Activated CD4-positive, alpha-beta T cell treated with anti-CD3 and anti-CD28 coated beads for 36 hours (primary cell): Measurements from ENCODE around the gene WDFY4. TPM values are rescaled to one million over a fixed set of nuclear protein-coding genes. Genes with fewer than 3 reads are reported as not detected.
A peak's percentile ranks its signal among the peaks of the same experiment; 100 is the strongest.

Experiments
- ATAC-seq: fragments of 200-7000 bp; cut with Tn5 transposase; one replicate; pipeline ENCODE4 v1.10.0; 2021; ENCODE audit warnings: mild to moderate bottlenecking, moderate library complexity
- CTCF ChIA-PET: fragments of 350-600 bp; sonication (Branson Sonifier 250); formaldehyde crosslinking; loops from one replicate; lab custom pipeline; 2021; ENCODE audit warnings: antibody characterized with exemption; lab: Charles Lee
- POLR2A ChIA-PET: fragments of 350-600 bp; sonication (Branson Sonifier 250); formaldehyde crosslinking; loops from one replicate; lab custom pipeline; 2021; ENCODE audit warnings: antibody characterized with exemption, inconsistent platforms; lab: Charles Lee
- DNase-seq: peaks from one replicate; pipeline ENCODE4 v3.0.0-alpha.2; 2020
- H3K27ac Mint-ChIP-seq: one replicate; pipeline ENCODE4 v1.8.0; 2021; ENCODE audit warnings: mixed read lengths
- H3K27me3 Mint-ChIP-seq: one replicate; pipeline ENCODE4 v1.8.0; 2021; ENCODE audit warnings: mixed read lengths
- H3K36me3 Mint-ChIP-seq: one replicate; pipeline ENCODE4 v1.8.0; 2021; ENCODE audit warnings: low read depth, mixed read lengths
- H3K4me1 Mint-ChIP-seq: one replicate; pipeline ENCODE4 v1.8.0; 2021; ENCODE audit warnings: mixed read lengths
- H3K4me3 Mint-ChIP-seq: one replicate; pipeline ENCODE4 v1.8.0; 2021; ENCODE audit warnings: mild to moderate bottlenecking, moderate library complexity, mixed read lengths
- H3K9me3 Mint-ChIP-seq: one replicate; pipeline ENCODE4 v1.8.0; 2021; ENCODE audit warnings: low read depth, mixed read lengths
- intact Hi-C, 2 experiments: fragments of 100-400 bp; cut with DNase I in 1 of 2; cut with micrococcal nuclease in 1 of 2; formaldehyde crosslinking; loops; one replicate each; pipeline versions ENCODE4 v1.14.2 to v1.15.1; 2022 to 2024; cut with DNase I, micrococcal nuclease
- total RNA-seq, 2 experiments: library from RNA; stranded (reverse); gene quantifications; one replicate each; pipeline ENCODE4 v1.2.3, GENCODE V29; 2021

The WDFY4 gene
- total RNA-seq, 2 experiments from 2014 or later = 0.07 to 0.09 TPM

DNA sequence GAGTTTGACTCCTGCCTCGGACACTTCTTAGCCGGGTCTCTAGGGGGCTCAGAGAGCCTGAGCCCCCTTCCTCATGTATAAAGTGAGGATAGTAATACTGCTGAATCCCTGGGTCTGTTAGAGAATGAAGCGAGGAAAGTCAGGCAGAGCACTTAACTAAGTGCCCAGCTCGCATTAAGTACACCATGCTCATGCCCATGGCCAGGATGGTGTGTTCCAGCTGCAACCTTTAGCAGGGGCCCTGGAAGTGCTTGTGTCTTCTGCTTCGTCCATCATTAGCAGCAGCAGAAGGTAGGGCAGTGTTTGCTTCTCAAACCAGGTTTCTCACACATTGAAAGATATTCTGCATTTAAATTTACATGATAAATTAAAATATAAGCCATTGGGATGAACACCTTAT lies 27.3 kb upstream of the WDFY4 start:
- H3K27me3 Mint-ChIP-seq = peaks cover 17% of the 10 kb centered on the region
- ChIA-PET POLR2A (no interaction called here), CTCF (interaction anchor here (0.6 to 3.8 kb wide), 32 partner anchors 9 to 855 kb away, joined by 3 to 20 read pairs (median 4); no protein-coding TSS in a partner anchor)

DNA sequence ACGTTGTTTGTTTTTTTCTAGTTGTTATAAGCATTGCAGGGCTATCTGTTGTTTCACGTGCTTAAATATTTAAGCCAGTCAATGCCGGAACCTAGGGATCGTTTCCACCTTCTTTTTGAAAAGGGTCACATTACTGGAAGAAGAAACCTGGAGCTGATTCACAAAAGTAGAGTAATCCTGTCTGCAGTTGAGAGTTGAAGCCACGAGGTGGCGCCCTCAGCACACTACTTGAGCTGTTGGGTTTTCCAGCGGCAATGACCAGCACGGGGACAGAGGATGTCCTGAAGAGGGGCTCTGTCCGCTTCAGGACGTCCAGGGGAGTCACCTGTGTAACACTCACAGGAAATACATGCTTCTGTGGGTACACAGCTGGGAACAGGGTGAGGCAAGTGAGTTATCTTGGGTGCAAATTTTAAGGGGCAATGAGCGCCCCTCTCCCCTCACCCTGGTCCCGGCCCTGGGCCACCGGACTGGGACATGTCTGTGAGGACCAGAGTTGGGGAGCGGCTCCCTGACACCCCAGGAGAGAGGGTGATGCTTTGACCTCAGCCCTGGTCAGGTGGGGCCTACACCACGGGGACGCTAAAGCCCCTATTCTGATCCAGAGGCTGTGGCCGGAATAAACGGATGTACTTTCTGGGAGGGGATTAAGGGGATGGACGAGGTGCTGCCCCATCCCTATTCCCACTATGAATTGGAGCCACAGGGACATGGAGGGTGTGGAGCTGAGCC lies 26.3 kb upstream of the WDFY4 start:
- Mint-ChIP-seq H3K27ac (no peak overlapping the region), H3K4me1 (peaks cover 5% of the 10 kb centered on the region), H3K36me3 (no peaks in the 10 kb centered on the region), H3K27me3 (peaks cover 13% of the 10 kb centered on the region), H3K4me3 (no peak overlapping the region), H3K9me3 (no peaks in the 10 kb centered on the region)
- CTCF ChIA-PET = interaction anchor here (0.6 to 3.5 kb wide), 46 partner anchors 8 to 860 kb away, joined by 3 to 20 read pairs (median 4); no protein-coding TSS in a partner anchor
- ATAC-seq (no peak), DNase-seq (peak; percentile 78)
- intact Hi-C loops = loop anchor here (1.0 to 5.0 kb wide), 7 partner anchors 322 to 860 kb away; partner anchors contain the start of genes DRGX (in 1 of the 2) and MAPK8 (in 1 of the 2)
- POLR2A ChIA-PET = no interaction called here

More for the DNA sequence above, 27.3 kb upstream of the WDFY4 start:
- DNase-seq = no peak
- Mint-ChIP-seq H3K27ac (no peak overlapping the region), H3K9me3 (no peaks in the 10 kb centered on the region), H3K36me3 (no peaks in the 10 kb centered on the region), H3K4me1 (peaks cover 5% of the 10 kb centered on the region), H3K4me3 (no peak overlapping the region)
- no peak for ATAC-seq
- intact Hi-C loops = loop anchor here in 1 of 2 experiments (2.0 to 5.0 kb wide), 3 partner anchors 350 to 855 kb away; partner anchors contain the start of genes DRGX and MAPK8

DNA sequence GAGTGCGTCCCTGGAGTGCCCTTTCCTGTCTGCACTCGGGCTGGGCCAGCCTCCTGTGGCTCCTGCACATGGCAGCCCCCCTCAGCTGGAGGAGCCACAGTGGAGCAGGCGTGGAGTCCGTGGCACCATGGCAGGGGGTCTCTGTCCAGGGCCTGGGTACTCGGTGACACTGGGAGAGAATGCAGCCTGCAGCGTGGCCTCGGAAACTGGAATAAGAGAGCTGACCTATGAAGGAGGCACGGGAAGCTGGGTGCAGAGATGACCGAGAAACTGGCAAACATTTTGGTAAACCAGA lies 25.8 kb upstream of the WDFY4 start:
- intact Hi-C loops = loop anchor here (1.0 to 5.0 kb wide), 7 partner anchors 322 to 860 kb away; partner anchors contain the start of genes DRGX (in 1 of the 2) and MAPK8 (in 1 of the 2)
- POLR2A ChIA-PET = no interaction called here
- CTCF ChIA-PET = interaction anchor here (0.6 to 3.5 kb wide), 19 partner anchors 12 to 853 kb away, joined by 3 to 20 read pairs (median 4); no protein-coding TSS in a partner anchor

DNA sequence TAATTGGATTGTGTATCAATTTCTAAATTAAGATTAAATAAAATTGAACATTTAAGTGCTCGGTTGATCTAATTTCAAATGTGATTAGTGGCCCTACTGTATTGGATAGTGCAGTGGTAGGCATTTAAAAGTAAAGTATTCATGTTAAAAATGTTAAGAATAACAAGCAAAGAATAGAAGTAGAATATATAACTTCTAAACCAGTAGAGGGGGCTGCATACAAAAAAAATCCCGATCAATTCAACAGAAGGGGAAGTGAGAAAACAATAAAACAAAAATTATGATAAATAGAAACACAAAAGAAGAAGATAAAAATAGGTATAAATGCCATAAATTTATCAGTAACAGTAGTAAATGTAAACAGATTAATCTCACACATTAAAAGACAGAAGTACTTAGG lies 24.9 kb upstream of the WDFY4 start:
- Mint-ChIP-seq H3K27ac (no peak overlapping the region), H3K4me1 (peaks cover 5% of the 10 kb centered on the region)

More for the DNA sequence above, 25.8 kb upstream of the WDFY4 start:
- no peak overlapping the region for H3K27ac Mint-ChIP-seq
- no peak overlapping the region for H3K4me3 Mint-ChIP-seq
- H3K36me3 Mint-ChIP-seq = no peaks in the 10 kb centered on the region
- peaks cover 5% of the 10 kb centered on the region for H3K4me1 Mint-ChIP-seq
- DNase-seq (no peak), ATAC-seq (no peak)
- peaks cover 12% of the 10 kb centered on the region for H3K27me3 Mint-ChIP-seq
- no peaks in the 10 kb centered on the region for H3K9me3 Mint-ChIP-seq

GRCh38 chr10:48661441-48661840 lies 23.2 kb upstream of the WDFY4 start:
- POLR2A ChIA-PET = no interaction called here
- CTCF ChIA-PET = interaction anchor here (0.7 to 0.9 kb wide), 4 partner anchors 8 to 299 kb away, joined by 3 read pairs; no protein-coding TSS in a partner anchor
- DNase-seq (no peak), ATAC-seq (no peak)
- Mint-ChIP-seq H3K36me3 (no peaks in the 10 kb centered on the region), H3K4me1 (peaks cover 3% of the 10 kb centered on the region), H3K27ac (no peak overlapping the region), H3K9me3 (peaks cover 3% of the 10 kb centered on the region), H3K4me3 (no peak overlapping the region), H3K27me3 (peaks cover 5% of the 10 kb centered on the region)
- intact Hi-C loops = no loop called here

More for the DNA sequence above, 24.9 kb upstream of the WDFY4 start:
- intact Hi-C loops = loop anchor here (2.0 to 5.0 kb wide), 6 partner anchors 321 to 859 kb away; partner anchors contain the start of genes DRGX (in 1 of the 2) and MAPK8 (in 1 of the 2)
- Mint-ChIP-seq H3K36me3 (no peaks in the 10 kb centered on the region), H3K27me3 (peaks cover 6% of the 10 kb centered on the region), H3K4me3 (no peak overlapping the region), H3K9me3 (peaks cover under 1% of the 10 kb centered on the region)
- ATAC-seq (no peak), DNase-seq (no peak)
- CTCF ChIA-PET = interaction anchor here (1.0 kb wide), 1 partner anchor 505 kb away, joined by 3 read pairs; no protein-coding TSS in a partner anchor
- POLR2A ChIA-PET = no interaction called here

- H3K27me3 Mint-ChIP-seq = peaks cover 4% of the 10 kb centered on the region
- ATAC-seq (no peak), DNase-seq (no peak)
- no peaks in the 10 kb centered on the region for H3K36me3 Mint-ChIP-seq
- ChIA-PET CTCF (no interaction called here), POLR2A (no interaction called here)
- H3K9me3 Mint-ChIP-seq = peaks cover 3% of the 10 kb centered on the region
- H3K27ac Mint-ChIP-seq = no peak overlapping the region
- intact Hi-C loops = no loop called here
- H3K4me1 Mint-ChIP-seq = no peaks in the 10 kb centered on the region
- H3K4me3 Mint-ChIP-seq = no peak overlapping the region
These were observed 16.6 kb upstream of the WDFY4 start for GRCh38 chr10:48667960-48668590.

DNA sequence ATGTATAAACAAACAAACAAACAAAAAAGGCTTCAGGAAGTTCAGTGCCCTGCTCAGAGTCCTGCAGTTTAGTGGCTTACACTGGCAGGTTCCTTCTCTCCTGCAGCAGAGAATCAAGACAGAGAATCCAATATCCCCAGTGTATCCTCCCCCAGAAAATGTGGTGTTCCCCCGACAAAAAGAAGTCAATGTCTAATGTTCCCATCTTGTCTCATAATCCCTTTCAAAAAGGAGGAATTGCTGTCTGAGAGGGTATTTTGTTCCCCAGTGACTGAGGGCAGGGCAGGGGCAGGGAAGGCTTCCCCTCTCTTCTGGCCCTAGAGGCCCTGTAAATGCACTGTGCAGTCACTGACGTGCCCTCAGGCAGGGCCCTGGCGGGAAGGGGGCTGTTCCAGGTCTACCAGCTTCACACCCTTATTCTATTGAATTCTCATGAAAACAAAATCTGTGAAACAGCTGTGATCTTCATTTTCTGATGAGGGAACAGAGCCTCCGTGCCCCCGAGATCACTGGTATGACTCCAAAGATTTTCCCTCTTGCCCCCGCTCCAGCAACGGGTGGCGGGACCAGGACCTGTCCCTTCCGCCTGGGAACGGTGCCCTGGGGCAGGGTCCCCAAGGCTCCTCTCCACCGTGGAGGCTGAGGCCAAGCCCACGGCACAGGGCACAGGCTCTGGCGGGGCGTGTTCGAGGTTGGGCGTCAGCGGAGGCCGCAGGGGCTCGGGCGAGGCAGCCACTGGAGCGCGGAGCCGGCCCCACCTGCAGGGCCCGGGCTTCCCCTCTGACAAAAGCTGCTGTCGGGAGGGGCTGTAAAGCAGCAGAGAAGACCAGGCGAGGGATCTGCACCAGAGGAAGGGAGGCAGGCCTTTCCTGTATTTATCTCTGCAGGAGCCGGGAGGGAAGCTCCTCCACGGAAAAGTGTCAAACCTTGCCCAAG lies 13.4 kb upstream of the WDFY4 start:
- ATAC-seq = no peak

GRCh38 chr10:48671914-48672595 lies 12.6 kb upstream of the WDFY4 start:
- Mint-ChIP-seq H3K27ac (no peak overlapping the region), H3K27me3 (peaks cover 2% of the 10 kb centered on the region), H3K36me3 (no peaks in the 10 kb centered on the region), H3K4me3 (no peak overlapping the region), H3K9me3 (no peaks in the 10 kb centered on the region), H3K4me1 (no peaks in the 10 kb centered on the region)
- ChIA-PET POLR2A (no interaction called here), CTCF (interaction anchor here (1.2 to 1.6 kb wide), 2 partner anchors 14 to 16 kb away, joined by 4 read pairs; no protein-coding TSS in a partner anchor)
- DNase-seq (no peak), ATAC-seq (no peak)
- intact Hi-C loops = no loop called here

More for the DNA sequence above, 13.4 kb upstream of the WDFY4 start:
- H3K9me3 Mint-ChIP-seq = no peaks in the 10 kb centered on the region
- ChIA-PET CTCF (interaction anchor here (1.6 kb wide), 1 partner anchor 13 kb away, joined by 4 read pairs; no protein-coding TSS in a partner anchor), POLR2A (no interaction called here)
- H3K27ac Mint-ChIP-seq = no peak overlapping the region
- no peak overlapping the region for H3K4me3 Mint-ChIP-seq
- no peaks in the 10 kb centered on the region for H3K4me1 Mint-ChIP-seq
- no peak for DNase-seq
- no peaks in the 10 kb centered on the region for H3K36me3 Mint-ChIP-seq
- intact Hi-C loops = no loop called here
- H3K27me3 Mint-ChIP-seq = peaks cover 2% of the 10 kb centered on the region

- no peak overlapping the region for H3K4me3 Mint-ChIP-seq
- ChIA-PET POLR2A (no interaction called here), CTCF (interaction anchor here (1.2 to 1.6 kb wide), 2 partner anchors 14 to 16 kb away, joined by 4 read pairs; no protein-coding TSS in a partner anchor)
- no peak for ATAC-seq
- no peak for DNase-seq
- no peaks in the 10 kb centered on the region for H3K36me3 Mint-ChIP-seq
- no peak overlapping the region for H3K27ac Mint-ChIP-seq
- H3K27me3 Mint-ChIP-seq = peaks cover 2% of the 10 kb centered on the region
- intact Hi-C loops = no loop called here
- no peaks in the 10 kb centered on the region for H3K4me1 Mint-ChIP-seq
- H3K9me3 Mint-ChIP-seq = no peaks in the 10 kb centered on the region
These were observed 11.9 kb upstream of the WDFY4 start for GRCh38 chr10:48672596-48673265.

GRCh38 chr10:48677625-48678024 lies 7.0 kb upstream of the WDFY4 start:
- DNase-seq (no peak), ATAC-seq (no peak)
- no peaks in the 10 kb centered on the region for H3K9me3 Mint-ChIP-seq
- intact Hi-C loops = no loop called here
- no peaks in the 10 kb centered on the region for H3K36me3 Mint-ChIP-seq
- ChIA-PET CTCF (no interaction called here), POLR2A (no interaction called here)
- no peak overlapping the region for H3K4me3 Mint-ChIP-seq
- peaks cover 2% of the 10 kb centered on the region for H3K27me3 Mint-ChIP-seq
- no peaks in the 10 kb centered on the region for H3K4me1 Mint-ChIP-seq
- no peak overlapping the region for H3K27ac Mint-ChIP-seq
